ENCODE data around the gene MUC3A.
A peak's percentile ranks its signal among the peaks of the same experiment; 100 is the strongest.
"Not testable (repeated sequence)": the region's sequence is repeated elsewhere in the genome, so short reads cannot be mapped to it uniquely, and the experiment has no call there.

Gene MUC3A

GRCh38 chr7:100949227-100949932 is at the start of gene MUC3A:
Gene MUC3A, plus strand, starts transcription at chr7:100949534. Its CDS starts 91 bp downstream, at chr7:100949625.
- no peak for DNase-seq

- DNase-seq, result no peak
Measured at GRCh38 chr7:100900978-100901377, 48.4 kb upstream of the MUC3A start.

GRCh38 chr7:100901921-100902332 is 47.4 kb upstream of the MUC3A start:
- no peak for DNase-seq

- DNase-seq, result no peak
Measured at GRCh38 chr7:100902638-100903037, 46.7 kb upstream of the MUC3A start.

GRCh38 chr7:100908512-100908911 is 40.8 kb upstream of the MUC3A start:
- no peak for DNase-seq

GRCh38 chr7:100910443-100910842 is 38.9 kb upstream of the MUC3A start:
- not testable (repeated sequence) for DNase-seq

- DNase-seq, result no peak
Measured at GRCh38 chr7:100911484-100911883, 37.9 kb upstream of the MUC3A start.

- DNase-seq, result no peak
Measured at GRCh38 chr7:100914208-100914878, 35.0 kb upstream of the MUC3A start.

GRCh38 chr7:100914879-100915447 is 34.4 kb upstream of the MUC3A start:
- DNase-seq, result no peak

DNA sequence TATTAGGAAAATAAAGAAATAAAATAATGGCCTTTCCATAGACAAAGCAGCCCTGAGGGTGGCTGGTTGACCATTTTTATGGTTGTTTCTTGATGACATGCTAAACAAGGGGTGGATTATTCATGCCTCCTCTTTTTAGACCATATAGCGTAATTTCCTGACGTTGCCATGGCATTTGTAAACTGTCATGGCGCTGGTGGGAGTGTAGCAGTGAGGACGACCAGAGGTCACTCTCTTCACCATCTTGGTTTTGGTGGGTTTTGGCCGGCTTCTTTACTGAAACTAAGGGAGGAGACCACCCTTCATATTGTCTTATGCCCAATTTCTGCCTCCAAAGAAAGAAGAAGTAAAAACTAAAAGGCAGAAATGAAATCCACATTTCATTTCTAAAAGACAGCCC is 30.0 kb upstream of the MUC3A start:
- not testable (repeated sequence) for DNase-seq

- not testable (repeated sequence) for DNase-seq
Measured at GRCh38 chr7:100919779-100920437, 29.4 kb upstream of the MUC3A start.

GRCh38 chr7:100921039-100921438 is 28.3 kb upstream of the MUC3A start:
- no peak for DNase-seq

GRCh38 chr7:100923616-100924015 is 25.7 kb upstream of the MUC3A start:
- not testable (repeated sequence) for DNase-seq

GRCh38 chr7:100929808-100930174 is 19.5 kb upstream of the MUC3A start:
- no peak for DNase-seq

GRCh38 chr7:100933734-100934133 is 15.6 kb upstream of the MUC3A start:
- no peak for DNase-seq

- DNase-seq, result not testable (repeated sequence)
Measured at GRCh38 chr7:100935381-100935780, 14.0 kb upstream of the MUC3A start.

DNA sequence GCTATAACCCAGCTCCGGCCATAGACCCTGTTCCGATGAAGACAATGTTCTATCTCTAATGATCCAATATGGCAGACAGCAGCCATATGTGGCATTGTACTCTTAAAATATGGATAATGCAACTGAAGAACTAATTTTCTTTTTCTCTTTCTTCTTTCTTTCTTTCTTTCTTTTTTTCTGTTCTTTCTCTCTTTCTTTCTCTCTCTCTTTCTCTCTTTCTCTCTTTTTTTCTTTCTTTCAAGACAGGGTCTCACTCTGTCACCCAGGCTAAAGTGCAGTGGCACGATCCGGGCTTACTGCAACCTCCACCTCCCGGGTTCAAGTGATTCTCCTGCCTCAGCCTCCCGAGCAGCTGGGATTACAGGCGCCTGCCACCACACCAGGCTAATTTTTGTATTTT is 13.2 kb upstream of the MUC3A start:
- not testable (repeated sequence) for DNase-seq

DNA sequence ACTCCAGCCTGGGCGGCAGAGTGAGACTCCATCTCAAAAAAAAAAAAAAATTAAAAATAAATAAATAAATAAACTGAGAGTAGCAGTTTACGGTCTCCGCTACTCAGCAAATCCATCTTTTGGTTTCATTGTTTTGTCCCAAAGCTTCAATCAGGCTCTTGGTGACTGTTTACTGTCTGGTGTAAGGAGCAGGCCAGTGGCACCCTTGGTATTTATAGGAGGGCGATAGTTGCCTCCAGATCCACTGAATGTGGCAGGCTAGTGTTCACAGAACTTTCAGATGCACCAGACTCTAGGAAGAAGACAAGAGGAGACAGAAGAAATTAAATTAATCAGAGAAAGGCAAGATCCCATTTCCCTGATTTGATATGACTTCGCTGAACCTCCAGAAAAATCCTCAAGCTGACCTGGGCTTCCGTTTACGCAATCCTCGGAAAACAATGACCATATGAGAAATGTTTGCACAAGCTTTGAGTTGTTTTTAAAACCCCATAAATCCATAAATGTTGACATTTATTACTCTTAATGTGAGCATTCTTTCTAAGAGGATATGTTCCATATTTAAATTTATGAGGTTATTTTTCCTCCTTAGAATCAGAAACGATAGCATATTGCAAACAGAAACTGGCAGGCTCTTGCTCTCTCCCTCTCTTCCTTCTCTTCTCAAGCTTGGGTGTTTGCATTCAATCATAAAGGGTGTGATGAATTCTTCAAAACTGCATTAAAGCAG is 7.1 kb upstream of the MUC3A start:
- peak; percentile 59 for DNase-seq

- DNase-seq, result no peak
Measured at GRCh38 chr7:100943693-100944092, 5.6 kb upstream of the MUC3A start.

DNA sequence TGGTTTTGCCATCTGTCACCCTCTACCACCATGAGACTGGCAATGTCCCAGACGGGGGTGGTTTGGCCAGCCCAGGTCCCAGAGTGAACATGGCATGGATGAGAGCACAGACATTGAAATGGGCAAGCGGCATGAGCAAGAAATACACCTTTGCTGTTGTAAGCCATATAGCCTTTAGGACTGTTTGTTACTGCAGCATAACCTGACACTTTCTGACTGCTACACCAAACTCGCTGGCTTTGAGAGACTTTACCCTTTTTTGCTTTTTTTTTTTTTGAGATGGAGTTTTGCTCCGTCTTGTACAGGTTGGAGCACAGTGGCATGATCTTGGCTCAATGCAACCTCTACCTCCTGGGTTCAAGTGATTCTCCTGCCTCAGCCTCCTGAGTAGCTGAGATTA is 5.2 kb upstream of the MUC3A start:
- DNase-seq, result no peak

DNA sequence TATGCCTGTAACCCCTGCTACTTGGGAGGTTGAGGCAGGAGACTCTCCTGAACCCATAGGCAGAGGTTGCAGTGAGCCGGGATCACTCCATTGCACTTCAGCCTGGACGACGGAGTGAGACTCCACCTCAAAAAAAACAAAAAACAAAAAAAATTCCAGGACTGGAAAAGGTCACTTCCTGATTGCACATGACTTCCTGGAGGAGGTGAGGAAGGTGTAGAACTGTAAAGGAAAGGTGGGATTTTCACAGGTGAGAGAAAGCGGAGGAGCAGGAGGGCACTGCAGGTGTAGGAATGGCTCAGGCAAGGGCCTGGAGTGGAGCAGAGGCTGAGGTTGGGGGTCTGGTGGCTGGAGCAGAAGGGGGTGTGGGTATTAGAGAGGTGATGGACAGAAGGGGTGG is 3.2 kb upstream of the MUC3A start:
- DNase-seq, result no peak

DNA sequence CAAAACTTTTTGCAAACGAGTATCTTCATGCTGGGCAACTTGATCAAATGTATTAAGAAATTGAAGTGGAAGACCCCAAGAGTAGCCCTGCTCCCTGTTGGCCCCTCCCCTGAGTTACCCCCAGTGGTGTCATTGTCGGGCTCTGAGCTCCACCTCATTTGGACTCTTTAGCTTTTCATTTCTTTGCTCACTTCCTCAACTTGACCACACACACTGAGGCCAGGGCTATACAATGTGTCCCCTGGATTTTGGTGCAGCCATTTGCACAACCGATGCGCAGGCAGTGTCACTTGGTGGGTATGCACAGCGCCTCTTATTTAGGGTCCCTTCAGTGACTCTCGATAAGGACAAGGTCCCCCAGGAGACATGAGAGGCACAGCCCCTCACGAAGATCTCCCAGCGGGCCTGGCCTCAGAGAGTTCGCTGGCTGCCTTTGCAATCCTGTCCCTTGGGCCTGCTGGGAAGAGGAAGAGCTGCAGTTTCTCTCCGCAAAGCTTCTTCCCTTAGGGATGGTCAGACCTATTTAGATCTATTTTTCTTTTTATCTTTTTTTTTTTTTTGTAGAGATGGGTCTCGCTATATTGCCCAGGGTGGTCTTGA is 2.5 kb upstream of the MUC3A start:
- DNase-seq, result no peak

DNA sequence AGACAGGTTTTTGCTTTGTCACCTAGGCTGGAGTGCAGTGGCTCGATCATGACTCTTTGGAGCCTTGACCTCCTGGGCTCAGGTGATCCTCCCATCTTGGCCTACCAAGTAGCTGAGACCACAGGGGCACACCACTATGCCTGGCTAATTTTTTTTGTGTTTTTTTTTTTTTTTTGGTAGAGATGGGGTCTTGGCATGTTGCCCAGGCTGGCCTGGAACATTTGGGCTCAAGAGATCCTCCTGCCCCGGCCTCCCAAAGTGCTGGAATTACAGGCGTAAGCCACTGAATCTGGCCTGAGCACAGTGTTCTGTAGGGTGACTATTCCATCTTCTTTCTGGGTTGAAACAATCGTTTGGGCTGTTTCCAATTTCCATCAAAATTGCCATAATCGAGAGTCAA is 1.5 kb upstream of the MUC3A start:
- no peak for DNase-seq

All from DMS153 (cell line).